ENCODE measurements around the gene GNG7. TPM values are rescaled to one million over a fixed set of nuclear protein-coding genes. Genes with fewer than 3 reads are reported as not detected.
A peak's percentile ranks its signal among the peaks of the same experiment; 100 is the strongest.

The GNG7 gene
- total RNA-seq, 4 donors from 2014 or later: 2.1 to 4.3 (median 3.0) TPM

DNA sequence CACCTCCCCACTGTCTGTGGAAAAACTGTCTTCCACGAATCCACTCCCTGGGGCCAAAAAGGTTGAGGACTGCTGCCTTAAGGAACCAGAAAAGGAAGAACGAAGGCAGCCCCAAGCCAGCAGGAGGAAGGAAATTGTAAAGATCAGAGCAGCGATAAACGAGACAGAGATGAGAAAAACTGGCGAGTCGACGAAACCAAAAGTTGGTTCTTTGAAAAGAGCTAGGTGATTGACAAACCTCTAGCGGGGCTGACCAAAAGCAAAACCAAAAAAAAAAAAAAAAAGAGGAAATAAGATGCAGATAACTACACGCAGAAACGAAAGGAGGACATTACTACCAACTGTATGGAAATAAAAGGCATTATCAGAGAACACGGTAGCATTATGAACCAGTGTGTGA, 149.6 kb downstream of the GNG7 start:
- DNase-seq (ENCODE audit: low spot score in 2 of 2): no peak
- H3K4me3 ChIP-seq: peak overlapping the region; percentile 7
- no peaks in the 10 kb centered on the region for H3K36me3 ChIP-seq
- no peak overlapping the region for H3K27ac ChIP-seq
- 8% methylated on average over 11 of the region's 11 CpGs for WGBS
- TF ChIP-seq POLR2AphosphoS5 (IDR thresholded peaks at IDR 0.05): no peak
- no peak for TF ChIP-seq POLR2A (IDR thresholded peaks at IDR 0.05)
- TF ChIP-seq EP300 (IDR thresholded peaks at IDR 0.05): no peak
- TF ChIP-seq, protein P1, sequence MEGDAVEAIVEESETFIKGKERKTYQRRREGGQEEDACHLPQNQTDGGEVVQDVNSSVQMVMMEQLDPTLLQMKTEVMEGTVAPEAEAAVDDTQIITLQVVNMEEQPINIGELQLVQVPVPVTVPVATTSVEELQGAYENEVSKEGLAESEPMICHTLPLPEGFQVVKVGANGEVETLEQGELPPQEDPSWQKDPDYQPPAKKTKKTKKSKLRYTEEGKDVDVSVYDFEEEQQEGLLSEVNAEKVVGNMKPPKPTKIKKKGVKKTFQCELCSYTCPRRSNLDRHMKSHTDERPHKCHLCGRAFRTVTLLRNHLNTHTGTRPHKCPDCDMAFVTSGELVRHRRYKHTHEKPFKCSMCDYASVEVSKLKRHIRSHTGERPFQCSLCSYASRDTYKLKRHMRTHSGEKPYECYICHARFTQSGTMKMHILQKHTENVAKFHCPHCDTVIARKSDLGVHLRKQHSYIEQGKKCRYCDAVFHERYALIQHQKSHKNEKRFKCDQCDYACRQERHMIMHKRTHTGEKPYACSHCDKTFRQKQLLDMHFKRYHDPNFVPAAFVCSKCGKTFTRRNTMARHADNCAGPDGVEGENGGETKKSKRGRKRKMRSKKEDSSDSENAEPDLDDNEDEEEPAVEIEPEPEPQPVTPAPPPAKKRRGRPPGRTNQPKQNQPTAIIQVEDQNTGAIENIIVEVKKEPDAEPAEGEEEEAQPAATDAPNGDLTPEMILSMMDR (IDR thresholded peaks at IDR 0.05): no peak
- no peaks in the 10 kb centered on the region for H3K27me3 ChIP-seq
- H3K4me1 ChIP-seq: peaks cover 30% of the 10 kb centered on the region
- no peaks in the 10 kb centered on the region for H3K9me3 ChIP-seq

DNA sequence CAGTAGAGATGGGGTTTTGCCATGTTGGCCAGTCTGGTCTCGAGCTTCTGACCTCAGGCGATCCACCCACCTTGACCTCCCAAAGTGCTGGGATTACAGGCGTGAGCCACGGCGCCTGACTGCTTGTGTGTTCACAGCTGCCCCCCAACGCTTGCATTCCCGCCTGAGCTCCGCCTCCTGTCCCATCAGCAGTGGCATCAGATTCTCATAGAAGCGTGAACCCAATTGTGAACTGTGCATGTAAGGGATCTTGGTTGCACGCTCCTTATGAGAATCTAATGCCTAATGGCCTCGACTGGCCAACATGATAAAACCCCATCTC, 150.7 kb downstream of the GNG7 start:
- DNase-seq (ENCODE audit: low spot score in 2 of 2): no peak
- H3K27ac ChIP-seq: no peak overlapping the region

DNA sequence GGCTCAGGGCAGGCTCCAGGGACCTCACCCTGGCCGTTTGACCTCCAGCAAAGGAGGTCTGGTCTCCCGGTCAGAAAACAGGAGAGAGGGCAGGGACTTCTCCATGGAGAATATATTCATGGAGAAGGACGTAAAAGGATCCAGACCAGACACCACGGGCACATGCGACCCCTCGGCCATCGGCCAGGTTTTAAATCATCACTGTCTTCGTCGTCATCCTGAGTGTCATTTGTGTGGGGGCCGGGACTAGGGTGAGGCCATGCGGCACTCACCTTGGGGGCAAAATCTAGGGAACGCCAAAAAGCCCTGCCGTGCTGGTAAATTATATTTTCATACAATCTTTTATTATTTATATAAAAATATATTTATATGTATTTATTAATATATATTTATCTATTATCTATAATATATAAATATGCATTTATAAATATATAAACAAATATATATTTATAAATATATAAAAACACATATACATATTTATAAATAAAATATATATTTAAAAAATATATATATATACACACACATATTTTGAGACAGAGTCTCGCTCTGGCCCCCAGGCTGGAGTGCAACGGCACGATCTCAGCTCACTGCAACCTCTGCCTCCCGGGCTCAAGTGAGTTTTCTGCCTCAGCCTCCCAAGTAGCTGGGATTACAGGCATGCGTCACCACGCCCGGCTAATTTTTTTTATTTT, 151.2 kb downstream of the GNG7 start:
- H3K9me3 ChIP-seq: no peaks in the 10 kb centered on the region
- H3K27ac ChIP-seq: no peak overlapping the region
- no peaks in the 10 kb centered on the region for H3K27me3 ChIP-seq
- peaks cover 32% of the 10 kb centered on the region for H3K4me1 ChIP-seq
- no peak for DNase-seq (ENCODE audit: low spot score in 2 of 2)
- H3K4me3 ChIP-seq: no peak overlapping the region
- no peaks in the 10 kb centered on the region for H3K36me3 ChIP-seq
- 82% methylated on average over 20 of the region's 20 CpGs for WGBS
- TF ChIP-seq POLR2AphosphoS5 (IDR thresholded peaks at IDR 0.05) (no peak), EP300 (IDR thresholded peaks at IDR 0.05) (no peak), POLR2A (IDR thresholded peaks at IDR 0.05) (no peak)
- TF ChIP-seq, protein P1 (IDR thresholded peaks at IDR 0.05): no peak

More for the DNA sequence above, 150.7 kb downstream of the GNG7 start:
- H3K9me3 ChIP-seq: no peaks in the 10 kb centered on the region
- TF ChIP-seq POLR2AphosphoS5 (IDR thresholded peaks at IDR 0.05) (no peak), EP300 (IDR thresholded peaks at IDR 0.05) (no peak), POLR2A (IDR thresholded peaks at IDR 0.05) (no peak)
- TF ChIP-seq, protein P1 (IDR thresholded peaks at IDR 0.05): no peak
- no peak overlapping the region for H3K4me3 ChIP-seq
- H3K27me3 ChIP-seq: no peaks in the 10 kb centered on the region
- no peaks in the 10 kb centered on the region for H3K36me3 ChIP-seq
- 98% methylated on average over 11 of the region's 11 CpGs for WGBS
- H3K4me1 ChIP-seq: peaks cover 30% of the 10 kb centered on the region

DNA sequence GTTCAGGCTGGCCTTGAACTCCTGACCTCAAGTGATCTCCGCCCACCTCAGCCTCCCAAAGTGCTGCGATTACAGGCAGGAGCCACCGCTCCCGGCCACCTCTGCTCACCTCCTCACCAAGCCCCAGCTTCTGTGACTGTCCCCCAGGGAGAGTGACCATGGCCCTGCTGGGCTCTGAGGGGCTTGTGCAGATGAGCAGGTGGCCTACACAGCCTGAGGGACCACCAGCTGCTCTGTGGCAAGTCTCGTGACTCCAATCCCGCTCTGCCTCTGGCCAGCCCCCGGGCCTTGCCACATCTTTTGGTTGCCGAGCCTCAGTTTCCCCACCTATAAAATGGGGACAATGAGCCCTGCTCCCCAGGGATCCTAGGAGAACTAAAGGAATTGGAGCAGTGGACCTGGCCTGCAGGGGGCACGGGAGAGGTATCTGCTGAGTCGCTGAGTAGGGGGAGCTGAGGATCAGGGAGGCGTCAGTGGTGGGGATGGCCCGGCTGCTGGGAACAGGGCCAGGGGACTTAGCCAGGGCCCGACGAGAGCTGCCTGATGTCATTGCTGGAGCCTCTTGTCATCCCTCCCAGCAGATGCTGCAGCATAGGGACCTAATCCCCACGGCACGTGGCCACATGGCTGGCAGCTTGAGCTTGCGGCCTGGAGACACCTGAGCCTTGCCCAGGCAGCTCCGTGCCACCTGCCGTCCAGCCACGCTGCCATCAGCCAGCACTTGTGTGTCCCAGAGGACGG, 151.9 kb downstream of the GNG7 start:
- no peaks in the 10 kb centered on the region for H3K36me3 ChIP-seq
- 91% methylated on average over 9 of the region's 21 CpGs for WGBS
- peaks cover 34% of the 10 kb centered on the region for H3K4me1 ChIP-seq

DNA sequence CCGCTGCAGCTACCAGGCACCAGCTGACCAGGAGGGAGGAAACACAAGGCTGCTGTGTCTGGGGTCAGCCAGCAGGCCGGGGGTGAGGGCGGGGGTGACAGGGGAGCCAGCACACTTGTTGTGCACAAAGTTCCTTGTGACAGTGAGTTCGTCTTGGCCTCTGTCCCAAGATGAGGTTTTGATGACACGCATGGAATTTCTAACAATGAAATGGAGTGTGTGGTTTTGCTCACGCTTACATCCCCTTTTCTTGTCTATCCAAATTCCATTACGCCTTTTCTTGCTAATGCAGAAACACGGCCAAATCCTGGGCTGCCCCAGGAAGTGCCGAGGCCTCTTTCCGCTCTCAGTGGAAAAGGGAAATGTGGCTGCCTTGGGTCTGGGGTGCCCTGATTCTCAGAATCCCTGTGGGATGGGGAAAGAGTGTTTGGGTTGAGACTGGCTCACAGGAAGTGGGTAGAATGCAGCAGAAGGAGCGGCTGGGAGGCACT, 152.7 kb downstream of the GNG7 start:
- DNase-seq (ENCODE audit: low spot score in 2 of 2): peak; percentile 94 to 95
- 23% methylated on average over 10 of the region's 11 CpGs for WGBS
- H3K9me3 ChIP-seq: no peaks in the 10 kb centered on the region
- H3K27me3 ChIP-seq: no peaks in the 10 kb centered on the region
- peaks cover 40% of the 10 kb centered on the region for H3K4me1 ChIP-seq
- no peak overlapping the region for H3K4me3 ChIP-seq
- TF ChIP-seq EP300 (IDR thresholded peaks at IDR 0.05) (no peak), POLR2A (IDR thresholded peaks at IDR 0.05) (peak in 1 of 2 donors; percentile 35), POLR2AphosphoS5 (IDR thresholded peaks at IDR 0.05) (peak in 2 of 3 donors; percentile 82 to 94)
- TF ChIP-seq, protein P1 (IDR thresholded peaks at IDR 0.05): no peak
- no peaks in the 10 kb centered on the region for H3K36me3 ChIP-seq
- peak overlapping the region; percentile 85 for H3K27ac ChIP-seq

More for the DNA sequence above, 151.9 kb downstream of the GNG7 start:
- TF ChIP-seq POLR2A (IDR thresholded peaks at IDR 0.05): no peak
- peak overlapping the region; percentile 85 for H3K27ac ChIP-seq
- no peaks in the 10 kb centered on the region for H3K9me3 ChIP-seq
- no peaks in the 10 kb centered on the region for H3K27me3 ChIP-seq
- no peak overlapping the region for H3K4me3 ChIP-seq
- DNase-seq (ENCODE audit: low spot score in 2 of 2): no peak

All from suprapubic skin (tissue), 4 donors.